Measurements from ENCODE around the gene SKP2. TPM values are rescaled to one million over a fixed set of nuclear protein-coding genes. Genes with fewer than 3 reads are reported as not detected.
"Not testable (repeated sequence)": the region's sequence is repeated elsewhere in the genome, so short reads cannot be mapped to it uniquely, and the experiment has no call there.

SKP2 gene
- total RNA-seq, 1 experiment from 2014 or later = 21.7 TPM

DNA sequence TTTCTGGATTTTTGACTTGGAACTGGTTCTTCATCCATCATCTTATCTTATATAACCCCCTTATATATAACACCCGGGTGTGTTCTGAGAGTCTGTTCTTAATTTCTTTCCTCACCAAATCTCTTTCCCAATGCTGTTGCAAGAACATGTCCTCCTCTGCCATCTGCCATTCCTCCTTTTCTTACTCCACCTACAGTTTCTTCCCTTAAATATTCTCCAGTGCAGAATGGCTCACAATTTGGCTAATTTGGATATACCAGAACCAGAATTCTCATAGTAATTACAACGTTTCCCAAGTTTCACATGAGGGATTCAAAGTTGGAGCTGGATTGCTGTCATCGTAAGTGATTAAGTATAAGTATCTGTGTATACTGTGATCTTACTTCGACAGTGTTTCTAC, 28.0 kb downstream of the SKP2 start:
- BruUV-seq (replicated peaks) = no TSS peak
- TF ChIP-seq, protein P1, sequence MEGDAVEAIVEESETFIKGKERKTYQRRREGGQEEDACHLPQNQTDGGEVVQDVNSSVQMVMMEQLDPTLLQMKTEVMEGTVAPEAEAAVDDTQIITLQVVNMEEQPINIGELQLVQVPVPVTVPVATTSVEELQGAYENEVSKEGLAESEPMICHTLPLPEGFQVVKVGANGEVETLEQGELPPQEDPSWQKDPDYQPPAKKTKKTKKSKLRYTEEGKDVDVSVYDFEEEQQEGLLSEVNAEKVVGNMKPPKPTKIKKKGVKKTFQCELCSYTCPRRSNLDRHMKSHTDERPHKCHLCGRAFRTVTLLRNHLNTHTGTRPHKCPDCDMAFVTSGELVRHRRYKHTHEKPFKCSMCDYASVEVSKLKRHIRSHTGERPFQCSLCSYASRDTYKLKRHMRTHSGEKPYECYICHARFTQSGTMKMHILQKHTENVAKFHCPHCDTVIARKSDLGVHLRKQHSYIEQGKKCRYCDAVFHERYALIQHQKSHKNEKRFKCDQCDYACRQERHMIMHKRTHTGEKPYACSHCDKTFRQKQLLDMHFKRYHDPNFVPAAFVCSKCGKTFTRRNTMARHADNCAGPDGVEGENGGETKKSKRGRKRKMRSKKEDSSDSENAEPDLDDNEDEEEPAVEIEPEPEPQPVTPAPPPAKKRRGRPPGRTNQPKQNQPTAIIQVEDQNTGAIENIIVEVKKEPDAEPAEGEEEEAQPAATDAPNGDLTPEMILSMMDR (IDR thresholded peaks at IDR 0.05; ENCODE audit: unreplicated experiment) = no peak
- Mint-ChIP-seq H3K27me3 (ENCODE audit: insufficient read depth, unreplicated experiment) (no peaks in the 10 kb centered on the region), H3K27ac (ENCODE audit: low read depth, unreplicated experiment) (peak overlapping the region; percentile 29), H3K4me1 (ENCODE audit: insufficient read depth, unreplicated experiment) (no peaks in the 10 kb centered on the region), H3K36me3 (ENCODE audit: insufficient read depth, unreplicated experiment) (peaks cover 57% of the 10 kb centered on the region), H3K4me3 (ENCODE audit: unreplicated experiment) (no peak overlapping the region), H3K9me3 (ENCODE audit: unreplicated experiment) (no peaks in the 10 kb centered on the region)
- no peak for DNase-seq (ENCODE audit: unreplicated experiment)
- intact Hi-C loops (cut with micrococcal nuclease) = loop anchor here (5.0 kb wide), 2 partner anchors 62 to 517 kb away; partner anchors contain the start of gene NADK2
- ChIA-PET CTCF (interaction anchor here (0.6 to 2.3 kb wide), 5 partner anchors 21 to 126 kb away, joined by 3 to 19 read pairs (median 3); no protein-coding TSS in a partner anchor), POLR2A (interaction anchor here (1.0 to 2.2 kb wide), 4 partner anchors 24 to 61 kb away, joined by 3 to 9 read pairs (median 4); partner anchors contain the start of genes LMBRD2, NADK2 and SKP2)

- no TSS peak for BruUV-seq (replicated peaks)
- H3K27ac Mint-ChIP-seq (ENCODE audit: low read depth, unreplicated experiment) = peak overlapping the region; percentile 29
- CTCF ChIA-PET = interaction anchor here (0.6 to 1.4 kb wide), 5 partner anchors 20 to 127 kb away, joined by 3 read pairs; no protein-coding TSS in a partner anchor
These were observed 28.8 kb downstream of the SKP2 start for GRCh38 chr5:36180556-36181350.

DNA sequence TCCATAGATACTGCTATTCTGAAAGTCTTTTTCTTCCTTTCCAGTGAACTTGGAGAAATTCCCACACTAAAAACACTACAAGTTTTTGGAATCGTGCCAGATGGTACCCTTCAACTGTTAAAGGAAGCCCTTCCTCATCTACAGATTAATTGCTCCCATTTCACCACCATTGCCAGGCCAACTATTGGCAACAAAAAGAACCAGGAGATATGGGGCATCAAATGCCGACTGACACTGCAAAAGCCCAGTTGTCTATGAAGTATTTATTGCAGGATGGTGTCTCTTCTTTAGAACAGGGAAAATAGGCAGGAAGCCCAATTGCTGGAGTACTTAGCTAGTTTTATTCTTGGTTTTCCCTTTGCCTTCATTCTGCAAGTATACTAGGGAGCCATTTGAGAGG, 29.9 kb downstream of the SKP2 start:
- intact Hi-C loops (cut with micrococcal nuclease) = no loop called here
- H3K9me3 Mint-ChIP-seq (ENCODE audit: unreplicated experiment) = no peaks in the 10 kb centered on the region

More at GRCh38 chr5:36180556-36181350, 28.8 kb downstream of the SKP2 start:
- DNase-seq (ENCODE audit: unreplicated experiment) = no peak
- H3K9me3 Mint-ChIP-seq (ENCODE audit: unreplicated experiment) = no peaks in the 10 kb centered on the region
- H3K36me3 Mint-ChIP-seq (ENCODE audit: insufficient read depth, unreplicated experiment) = peaks cover 57% of the 10 kb centered on the region
- TF ChIP-seq, protein P1 (IDR thresholded peaks at IDR 0.05; ENCODE audit: unreplicated experiment) = no peak
- H3K27me3 Mint-ChIP-seq (ENCODE audit: insufficient read depth, unreplicated experiment) = no peaks in the 10 kb centered on the region
- intact Hi-C loops (cut with micrococcal nuclease) = no loop called here
- H3K4me3 Mint-ChIP-seq (ENCODE audit: unreplicated experiment) = no peak overlapping the region
- POLR2A ChIA-PET = interaction anchor here (1.0 to 1.4 kb wide), 2 partner anchors 29 to 38 kb away, joined by 3 to 4 read pairs; partner anchors contain the start of genes LMBRD2 and SKP2
- H3K4me1 Mint-ChIP-seq (ENCODE audit: insufficient read depth, unreplicated experiment) = no peaks in the 10 kb centered on the region

DNA sequence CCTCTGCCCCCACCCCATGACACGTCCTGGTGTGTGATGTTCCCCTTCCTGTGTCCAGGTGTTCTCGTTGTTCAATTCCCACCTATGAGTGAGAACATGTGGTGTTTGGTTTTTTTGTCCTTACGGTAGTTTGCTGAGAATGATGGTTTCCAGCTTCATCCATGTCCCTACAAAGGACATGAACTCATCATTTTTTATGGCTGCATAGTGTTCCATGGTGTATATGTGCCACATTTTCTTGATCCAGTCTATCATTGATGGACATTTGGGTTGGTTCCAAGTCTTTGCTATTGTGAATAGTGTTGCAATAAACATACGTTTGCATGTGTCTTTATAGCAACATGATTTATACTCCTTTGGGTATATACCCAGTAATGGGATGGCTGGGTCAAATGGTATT, 32.5 kb downstream of the SKP2 start:
- intact Hi-C loops (cut with micrococcal nuclease); H3K9me3 Mint-ChIP-seq (ENCODE audit: unreplicated experiment); H3K27ac Mint-ChIP-seq (ENCODE audit: low read depth, unreplicated experiment); POLR2A ChIA-PET; H3K27me3 Mint-ChIP-seq (ENCODE audit: insufficient read depth, unreplicated experiment); CTCF ChIA-PET; H3K4me1 Mint-ChIP-seq (ENCODE audit: insufficient read depth, unreplicated experiment); BruUV-seq (replicated peaks); H3K4me3 Mint-ChIP-seq (ENCODE audit: unreplicated experiment); DNase-seq (ENCODE audit: unreplicated experiment): not testable (repeated sequence)
- H3K36me3 Mint-ChIP-seq (ENCODE audit: insufficient read depth, unreplicated experiment) = peaks cover 39% of the 10 kb centered on the region

More for the DNA sequence above, 29.9 kb downstream of the SKP2 start:
- Mint-ChIP-seq H3K4me1 (ENCODE audit: insufficient read depth, unreplicated experiment) (no peaks in the 10 kb centered on the region), H3K27me3 (ENCODE audit: insufficient read depth, unreplicated experiment) (no peaks in the 10 kb centered on the region), H3K4me3 (ENCODE audit: unreplicated experiment) (no peak overlapping the region), H3K27ac (ENCODE audit: low read depth, unreplicated experiment) (no peak overlapping the region), H3K36me3 (ENCODE audit: insufficient read depth, unreplicated experiment) (peaks cover 53% of the 10 kb centered on the region)
- TF ChIP-seq, protein P1 (IDR thresholded peaks at IDR 0.05; ENCODE audit: unreplicated experiment) = no peak
- BruUV-seq (replicated peaks) = no TSS peak
- CTCF ChIA-PET = interaction anchor here (0.6 to 1.4 kb wide), 4 partner anchors 39 to 540 kb away, joined by 3 to 4 read pairs (median 3); no protein-coding TSS in a partner anchor
- no peak for DNase-seq (ENCODE audit: unreplicated experiment)
- POLR2A ChIA-PET = interaction anchor here (1.3 kb wide), 1 partner anchor 31 kb away, joined by 4 read pairs; no protein-coding TSS in a partner anchor

Data from MCF 10A (cell line).